SK-N-SH (cell line): ENCODE results near the gene DGKD. TPM values are rescaled to one million over a fixed set of nuclear protein-coding genes. Genes with fewer than 3 reads are reported as not detected.

Experiments
- CTCF ChIA-PET: fragments of 300-600, 350-600 bp; formaldehyde crosslinking; extraction: SDS; loops from one replicate; lab custom pipeline; 2021; lab: Yijun Ruan, JAX
- POLR2A ChIA-PET: fragments of 350-600 bp; sonication (Branson Sonifier 250); formaldehyde crosslinking; extraction: SDS; loops from one replicate; lab custom pipeline; 2020; ENCODE audit warnings: antibody characterized with exemption, inconsistent platforms; lab: Yijun Ruan, JAX
- DNase-seq: peaks from one replicate; pipeline ENCODE4 v3.0.0; 2012
- H2AFZ ChIP-seq: fragments of 200-600 bp; sonication (generic); 2 replicates; pipeline ENCODE4 v1.8.1; 2016; ENCODE audit warnings: antibody characterized with exemption, mild to moderate bottlenecking, low read depth
- H3F3A ChIP-seq: fragments of 200-600 bp; sonication (generic); replicated peaks from 2 replicates; pipeline ENCODE3; 2016; ENCODE audit warnings: antibody characterized with exemption, mild to moderate bottlenecking; ENCODE audit not compliant: insufficient read depth
- H3K27ac ChIP-seq, 2 experiments: fragments of 200-500 bp in 1 of 2; fragments of 200-600 bp in 1 of 2; sonication (Bioruptor generic) in 1 of 2; sonication (generic), shearing (Covaris generic) in 1 of 2; 2 replicates each; pipeline versions ENCODE4 v1.5.1 to v1.6.1; 2014 to 2016; ENCODE audit warnings: low read depth in 2 of 2, inconsistent platforms in 1 of 2, low read length in 1 of 2, mild to moderate bottlenecking in 1 of 2, mixed read lengths in 1 of 2
- H3K27me3 ChIP-seq: fragments of 200-600 bp; sonication (generic), shearing (Covaris generic); 2 replicates; pipeline ENCODE4 v1.6.1; 2016; ENCODE audit warnings: mixed run types; ENCODE audit not compliant: insufficient read depth
- H3K36me3 ChIP-seq, 2 experiments: fragments of 200-500 bp in 1 of 2; fragments of 200-600 bp in 1 of 2; sonication (Bioruptor generic) in 1 of 2; sonication (generic) in 1 of 2; replicated peaks in 1 of 2; 2 replicates each; pipeline versions ENCODE3 to v1.5.1; 2014 to 2016; ENCODE audit warnings: low read length in 1 of 2, mild to moderate bottlenecking in 1 of 2; ENCODE audit not compliant: insufficient read depth in 2 of 2, control insufficient read depth in 1 of 2
- H3K4me1 ChIP-seq, 2 experiments: fragments of 200-500 bp in 1 of 2; fragments of 200-600 bp in 1 of 2; sonication (Bioruptor generic) in 1 of 2; sonication (generic), shearing (Covaris generic) in 1 of 2; 2 replicates each; pipeline versions ENCODE4 v1.5.1 to v1.6.1; 2014 to 2016; ENCODE audit warnings: low read depth in 1 of 2, low read length in 1 of 2, mixed run types in 1 of 2; ENCODE audit not compliant: insufficient read depth in 2 of 2, control insufficient read depth in 1 of 2
- H3K4me2 ChIP-seq: fragments of 200-600 bp; sonication (generic), shearing (Covaris generic); 2 replicates; pipeline ENCODE4 v1.6.1; 2017; ENCODE audit warnings: mixed run types
- H3K4me3 ChIP-seq, 2 experiments: fragments of 200-500 bp in 1 of 2; fragments of 200-600 bp in 1 of 2; sonication (Bioruptor generic) in 1 of 2; sonication (generic), shearing (Covaris generic) in 1 of 2; 2 replicates each; pipeline versions ENCODE4 v1.5.1 to v1.8.1; 2014 to 2016; ENCODE audit warnings: low read depth in 2 of 2, inconsistent platforms in 1 of 2, low read length in 1 of 2, mild to moderate bottlenecking in 1 of 2, mixed read lengths in 1 of 2, moderate library complexity in 1 of 2
- H3K79me2 ChIP-seq: fragments of 200-600 bp; sonication (generic); 2 replicates; pipeline ENCODE4 v1.8.1; 2017; ENCODE audit warnings: mild to moderate bottlenecking; ENCODE audit not compliant: insufficient read depth
- H3K9ac ChIP-seq: fragments of 200-600 bp; sonication (generic); 2 replicates; pipeline ENCODE4 v1.6.1; 2017; ENCODE audit warnings: mixed run types
- H3K9me2 ChIP-seq: fragments of 200-600 bp; sonication (generic); 2 replicates; pipeline ENCODE4 v1.6.1; 2017; ENCODE audit warnings: mixed run types
- H3K9me3 ChIP-seq: fragments of 200-600 bp; sonication (generic); 2 replicates; pipeline ENCODE4 v1.6.1; 2017; ENCODE audit warnings: mixed run types, mild to moderate bottlenecking, moderate library complexity
- H4K20me1 ChIP-seq: fragments of 200-600 bp; sonication (generic); 2 replicates; pipeline ENCODE4 v1.6.1; 2017; ENCODE audit warnings: mild to moderate bottlenecking, mixed run types; ENCODE audit not compliant: insufficient read depth
- ELF1 ChIP-seq: IDR thresholded peaks from 2 replicates; pipeline ENCODE4 v1.4.0; 2012
- EP300 ChIP-seq, 2 experiments: IDR thresholded peaks; 2 replicates each; pipeline versions ENCODE4 v1.4.0 to v1.6.1; 2012; ENCODE audit warnings: borderline replicate concordance in 1 of 2, low read depth in 1 of 2, low read length in 1 of 2
- FOXJ3 ChIP-seq: sonication (generic); formaldehyde crosslinking; IDR thresholded peaks from 2 replicates; pipeline ENCODE4 v1.5.1; 2020; ENCODE audit warnings: mild to moderate bottlenecking, missing genetic modification reagents
- FOXM1 ChIP-seq: IDR thresholded peaks from 2 replicates; pipeline ENCODE4 v1.4.0; 2012; ENCODE audit warnings: low read depth, mild to moderate bottlenecking
- GABPA ChIP-seq: IDR thresholded peaks from 2 replicates; pipeline ENCODE4 v1.4.0; 2012; ENCODE audit warnings: low read depth, mild to moderate bottlenecking
- GATA2 ChIP-seq: sonication (generic); formaldehyde crosslinking; IDR thresholded peaks from 2 replicates; pipeline ENCODE4 v1.5.0; 2020; ENCODE audit warnings: mild to moderate bottlenecking, missing genetic modification reagents
- NFIC ChIP-seq: IDR thresholded peaks from 2 replicates; pipeline ENCODE4 v1.4.0; 2012; ENCODE audit warnings: borderline replicate concordance
- NRF1 ChIP-seq: IDR thresholded peaks from 2 replicates; pipeline ENCODE4 v1.6.1; 2012; ENCODE audit warnings: low read depth, mild to moderate bottlenecking, low read length
- POLR2AphosphoS5 ChIP-seq: IDR thresholded peaks from 2 replicates; pipeline ENCODE4 v1.6.1; 2012; ENCODE audit warnings: low read depth, low read length
- RAD21 ChIP-seq: IDR thresholded peaks from 2 replicates; pipeline ENCODE4 v1.6.1; 2012; ENCODE audit warnings: mild to moderate bottlenecking, low read length
- TAF1 ChIP-seq: IDR thresholded peaks from 2 replicates; pipeline ENCODE4 v1.6.1; 2012; ENCODE audit warnings: low read depth, mild to moderate bottlenecking, low read length, moderate library complexity, borderline replicate concordance
- YY1 ChIP-seq: IDR thresholded peaks from 2 replicates; pipeline ENCODE4 v1.4.0; 2012; ENCODE audit warnings: low read depth, mild to moderate bottlenecking
- WGBS: methylation state at CpG from one replicate; pipeline ENCODE4 v1.1.6; 2017; ENCODE audit warnings: low lambda C conversion rate; 5-methylcytosine and 5-hydroxymethylcytosine counted together
- polyA plus RNA-seq, 3 experiments: library from polyadenylated mRNA; depleted of rRNA; stranded (reverse); fragments of >200 nt; gene quantifications; 2 replicates each; pipeline ENCODE4 v1.2.3, GENCODE V29; 2012
- TF ChIP-seq, protein P1 (sequence below): IDR thresholded peaks from 2 replicates; pipeline ENCODE4 v1.6.1; 2012; ENCODE audit warnings: mild to moderate bottlenecking, low read depth, low read length, moderate library complexity
- TF ChIP-seq, protein P2 (sequence below): IDR thresholded peaks from 2 replicates; pipeline ENCODE4 v1.4.0; 2012; ENCODE audit warnings: low read depth, borderline replicate concordance
- TF ChIP-seq, protein P3 (sequence below): IDR thresholded peaks from 2 replicates; pipeline ENCODE4 v1.4.0; 2012; ENCODE audit warnings: low read depth
- TF ChIP-seq, protein P4 (sequence below): fragments of 150-350 bp; IDR thresholded peaks from 2 replicates; pipeline ENCODE4 v1.6.1; 2017; ENCODE audit warnings: antibody characterized with exemption, low read length, low read depth, borderline replicate concordance
- TF ChIP-seq, protein P5 (sequence below): IDR thresholded peaks from 2 replicates; pipeline ENCODE4; 2012

Gene DGKD
- polyA plus RNA-seq, 1 of the 3 experiments (the other 2 are of a cell fraction), result 21.7 TPM

DNA sequence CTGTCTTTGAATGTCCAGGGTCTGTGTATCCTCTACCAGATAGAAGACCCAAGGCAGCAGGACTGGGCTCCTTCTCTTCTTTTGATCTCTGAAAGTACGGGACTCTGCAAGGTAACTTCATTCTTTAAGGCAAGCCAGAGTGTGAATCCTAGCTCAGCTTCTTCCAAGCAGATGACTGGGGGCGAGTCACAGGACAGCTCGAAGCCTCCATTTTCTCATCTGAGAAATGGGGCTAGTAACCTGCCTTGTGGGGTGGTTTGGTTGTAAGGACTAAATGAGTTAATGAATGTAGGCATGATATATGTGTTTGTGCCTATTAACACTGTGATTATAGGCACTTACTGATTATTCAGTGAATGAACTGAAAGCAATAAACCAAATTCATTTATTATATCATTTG lies 46.7 kb downstream of the DGKD start (continued):
- TF ChIP-seq NFIC (no peak), POLR2AphosphoS5 (no peak), YY1 (no peak), ELF1 (no peak), FOXM1 (no peak), FOXJ3 (no peak)
- TF ChIP-seq, protein P1, sequence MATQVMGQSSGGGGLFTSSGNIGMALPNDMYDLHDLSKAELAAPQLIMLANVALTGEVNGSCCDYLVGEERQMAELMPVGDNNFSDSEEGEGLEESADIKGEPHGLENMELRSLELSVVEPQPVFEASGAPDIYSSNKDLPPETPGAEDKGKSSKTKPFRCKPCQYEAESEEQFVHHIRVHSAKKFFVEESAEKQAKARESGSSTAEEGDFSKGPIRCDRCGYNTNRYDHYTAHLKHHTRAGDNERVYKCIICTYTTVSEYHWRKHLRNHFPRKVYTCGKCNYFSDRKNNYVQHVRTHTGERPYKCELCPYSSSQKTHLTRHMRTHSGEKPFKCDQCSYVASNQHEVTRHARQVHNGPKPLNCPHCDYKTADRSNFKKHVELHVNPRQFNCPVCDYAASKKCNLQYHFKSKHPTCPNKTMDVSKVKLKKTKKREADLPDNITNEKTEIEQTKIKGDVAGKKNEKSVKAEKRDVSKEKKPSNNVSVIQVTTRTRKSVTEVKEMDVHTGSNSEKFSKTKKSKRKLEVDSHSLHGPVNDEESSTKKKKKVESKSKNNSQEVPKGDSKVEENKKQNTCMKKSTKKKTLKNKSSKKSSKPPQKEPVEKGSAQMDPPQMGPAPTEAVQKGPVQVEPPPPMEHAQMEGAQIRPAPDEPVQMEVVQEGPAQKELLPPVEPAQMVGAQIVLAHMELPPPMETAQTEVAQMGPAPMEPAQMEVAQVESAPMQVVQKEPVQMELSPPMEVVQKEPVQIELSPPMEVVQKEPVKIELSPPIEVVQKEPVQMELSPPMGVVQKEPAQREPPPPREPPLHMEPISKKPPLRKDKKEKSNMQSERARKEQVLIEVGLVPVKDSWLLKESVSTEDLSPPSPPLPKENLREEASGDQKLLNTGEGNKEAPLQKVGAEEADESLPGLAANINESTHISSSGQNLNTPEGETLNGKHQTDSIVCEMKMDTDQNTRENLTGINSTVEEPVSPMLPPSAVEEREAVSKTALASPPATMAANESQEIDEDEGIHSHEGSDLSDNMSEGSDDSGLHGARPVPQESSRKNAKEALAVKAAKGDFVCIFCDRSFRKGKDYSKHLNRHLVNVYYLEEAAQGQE, result no peak

DNA sequence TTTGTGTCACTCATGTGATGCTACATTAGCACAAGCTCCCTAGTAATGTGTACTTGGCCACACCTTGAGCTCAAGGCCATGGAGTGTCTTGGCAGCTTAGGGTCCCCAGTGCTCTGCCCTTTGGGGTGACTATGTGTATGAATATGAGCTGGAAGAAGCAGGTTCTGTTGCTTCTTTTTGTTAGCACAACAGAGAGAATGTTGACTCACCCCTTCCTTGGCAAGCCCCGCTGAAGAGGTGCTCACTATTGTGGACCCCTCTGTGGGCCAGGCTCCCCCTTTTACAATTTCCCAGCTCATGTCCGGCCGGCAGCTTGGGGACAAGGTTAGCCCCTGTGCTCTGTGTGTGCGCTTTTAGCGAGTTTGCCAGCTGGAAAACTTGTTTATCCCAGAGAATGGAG lies 48.1 kb downstream of the DGKD start:
- Histone ChIP-seq H3K9me3 (no peaks in the 10 kb centered on the region), H3K27me3 (no peaks in the 10 kb centered on the region), H3K4me2 (no peak overlapping the region), H3K4me1 (peaks cover 0 to 6% of the 10 kb centered on the region in 2 experiments; a peak in 1 of 4 replicates), H2AFZ (no peak overlapping the region), H3K36me3 (peaks cover 0 to 15% of the 10 kb centered on the region in 2 experiments), H3K79me2 (no peaks in the 10 kb centered on the region), H3K4me3 (no peak overlapping the region), H3K27ac (no peak overlapping the region), H4K20me1 (no peaks in the 10 kb centered on the region), H3K9ac (no peak overlapping the region), H3F3A (peaks cover 5% of the 10 kb centered on the region), H3K9me2 (no peaks in the 10 kb centered on the region)
- CTCF ChIA-PET, result interaction anchor here (0.7 to 1.9 kb wide), 2 partner anchors 41 to 46 kb away, joined by 3 to 9 read pairs; no protein-coding TSS in a partner anchor
- POLR2A ChIA-PET, result no interaction called here
- no peak for DNase-seq
- 98% methylated on average over 5 of the region's 5 CpGs for WGBS
- TF ChIP-seq, protein P2, sequence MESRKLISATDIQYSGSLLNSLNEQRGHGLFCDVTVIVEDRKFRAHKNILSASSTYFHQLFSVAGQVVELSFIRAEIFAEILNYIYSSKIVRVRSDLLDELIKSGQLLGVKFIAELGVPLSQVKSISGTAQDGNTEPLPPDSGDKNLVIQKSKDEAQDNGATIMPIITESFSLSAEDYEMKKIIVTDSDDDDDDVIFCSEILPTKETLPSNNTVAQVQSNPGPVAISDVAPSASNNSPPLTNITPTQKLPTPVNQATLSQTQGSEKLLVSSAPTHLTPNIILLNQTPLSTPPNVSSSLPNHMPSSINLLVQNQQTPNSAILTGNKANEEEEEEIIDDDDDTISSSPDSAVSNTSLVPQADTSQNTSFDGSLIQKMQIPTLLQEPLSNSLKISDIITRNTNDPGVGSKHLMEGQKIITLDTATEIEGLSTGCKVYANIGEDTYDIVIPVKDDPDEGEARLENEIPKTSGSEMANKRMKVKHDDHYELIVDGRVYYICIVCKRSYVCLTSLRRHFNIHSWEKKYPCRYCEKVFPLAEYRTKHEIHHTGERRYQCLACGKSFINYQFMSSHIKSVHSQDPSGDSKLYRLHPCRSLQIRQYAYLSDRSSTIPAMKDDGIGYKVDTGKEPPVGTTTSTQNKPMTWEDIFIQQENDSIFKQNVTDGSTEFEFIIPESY, result no peak
- TF ChIP-seq TAF1, result no peak
- TF ChIP-seq RAD21, result no peak
- TF ChIP-seq, protein P3, sequence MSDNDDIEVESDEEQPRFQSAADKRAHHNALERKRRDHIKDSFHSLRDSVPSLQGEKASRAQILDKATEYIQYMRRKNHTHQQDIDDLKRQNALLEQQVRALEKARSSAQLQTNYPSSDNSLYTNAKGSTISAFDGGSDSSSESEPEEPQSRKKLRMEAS, result no peak
- TF ChIP-seq, protein P4, sequence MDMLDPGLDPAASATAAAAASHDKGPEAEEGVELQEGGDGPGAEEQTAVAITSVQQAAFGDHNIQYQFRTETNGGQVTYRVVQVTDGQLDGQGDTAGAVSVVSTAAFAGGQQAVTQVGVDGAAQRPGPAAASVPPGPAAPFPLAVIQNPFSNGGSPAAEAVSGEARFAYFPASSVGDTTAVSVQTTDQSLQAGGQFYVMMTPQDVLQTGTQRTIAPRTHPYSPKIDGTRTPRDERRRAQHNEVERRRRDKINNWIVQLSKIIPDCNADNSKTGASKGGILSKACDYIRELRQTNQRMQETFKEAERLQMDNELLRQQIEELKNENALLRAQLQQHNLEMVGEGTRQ, result no peak
- TF ChIP-seq, protein P5, sequence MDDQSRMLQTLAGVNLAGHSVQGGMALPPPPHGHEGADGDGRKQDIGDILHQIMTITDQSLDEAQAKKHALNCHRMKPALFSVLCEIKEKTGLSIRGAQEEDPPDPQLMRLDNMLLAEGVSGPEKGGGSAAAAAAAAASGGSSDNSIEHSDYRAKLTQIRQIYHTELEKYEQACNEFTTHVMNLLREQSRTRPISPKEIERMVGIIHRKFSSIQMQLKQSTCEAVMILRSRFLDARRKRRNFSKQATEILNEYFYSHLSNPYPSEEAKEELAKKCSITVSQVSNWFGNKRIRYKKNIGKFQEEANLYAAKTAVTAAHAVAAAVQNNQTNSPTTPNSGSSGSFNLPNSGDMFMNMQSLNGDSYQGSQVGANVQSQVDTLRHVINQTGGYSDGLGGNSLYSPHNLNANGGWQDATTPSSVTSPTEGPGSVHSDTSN, result no peak
- no peak for TF ChIP-seq GABPA
- no peak for TF ChIP-seq EP300 (IDR thresholded peaks at IDR 0.05; ENCODE audit: borderline replicate concordance in 1 of 2, low read depth in 1 of 2, low read length in 1 of 2)
- TF ChIP-seq GATA2 (CRISPR knock-in tag), result no peak
- no peak for TF ChIP-seq NRF1
